GM18870 (cell line): ENCODE data around the gene CHMP4B.
"Not testable (repeated sequence)": the region's sequence is repeated elsewhere in the genome, so short reads cannot be mapped to it uniquely, and the experiment has no call there.

Source experiments
- ATAC-seq: cut with Tn5 transposase; IDR thresholded peaks from one replicate; pipeline ENCODE4 v1.9.1; 2021; ENCODE audit warnings: moderate library complexity; ENCODE audit not compliant: unreplicated experiment

CHMP4B gene

GRCh38 chr20:33789109-33789857 is 21.9 kb upstream of the CHMP4B start:
- ATAC-seq = no peak

GRCh38 chr20:33789858-33790182 is 21.3 kb upstream of the CHMP4B start:
- no peak for ATAC-seq

DNA sequence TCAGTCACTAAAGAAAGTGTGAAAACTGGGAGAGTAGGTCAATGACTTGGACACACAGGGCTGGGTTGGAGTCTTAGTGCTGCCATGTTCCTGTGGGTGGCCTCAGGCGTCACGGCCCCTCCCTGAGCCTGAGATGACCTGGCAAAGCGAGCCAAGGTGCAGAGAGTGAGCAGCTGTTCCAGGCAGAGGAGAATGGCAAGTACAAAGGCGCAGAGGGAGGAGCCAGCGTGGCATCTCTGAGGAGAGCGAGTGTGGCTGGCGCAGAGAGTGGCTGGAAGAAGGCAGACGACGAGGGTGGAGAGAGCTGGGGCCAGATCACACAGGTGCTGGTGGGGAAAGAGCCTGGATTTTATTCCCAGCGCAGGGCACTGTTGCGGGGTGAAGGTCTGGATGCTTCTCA is 20.6 kb upstream of the CHMP4B start:
- ATAC-seq = no peak

DNA sequence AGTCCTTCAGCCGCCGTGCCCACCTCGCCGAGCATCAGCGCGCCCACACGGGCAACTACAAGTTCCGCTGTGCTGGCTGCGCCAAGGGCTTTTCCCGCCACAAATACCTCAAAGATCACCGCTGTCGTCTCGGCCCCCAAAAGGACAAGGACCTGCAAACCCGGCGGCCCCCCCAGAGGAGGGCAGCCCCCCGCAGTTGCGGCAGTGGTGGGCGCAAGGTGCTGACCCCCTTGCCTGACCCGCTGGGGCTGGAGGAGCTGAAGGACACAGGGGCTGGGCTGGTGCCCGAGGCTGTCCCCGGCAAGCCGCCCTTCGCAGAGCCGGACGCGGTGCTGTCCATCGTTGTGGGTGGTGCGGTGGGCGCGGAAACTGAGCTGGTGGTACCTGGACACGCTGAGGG is 20.1 kb upstream of the CHMP4B start:
- ATAC-seq = no peak

- no peak for ATAC-seq
Observed at GRCh38 chr20:33791540-33791939, 19.6 kb upstream of the CHMP4B start.

DNA sequence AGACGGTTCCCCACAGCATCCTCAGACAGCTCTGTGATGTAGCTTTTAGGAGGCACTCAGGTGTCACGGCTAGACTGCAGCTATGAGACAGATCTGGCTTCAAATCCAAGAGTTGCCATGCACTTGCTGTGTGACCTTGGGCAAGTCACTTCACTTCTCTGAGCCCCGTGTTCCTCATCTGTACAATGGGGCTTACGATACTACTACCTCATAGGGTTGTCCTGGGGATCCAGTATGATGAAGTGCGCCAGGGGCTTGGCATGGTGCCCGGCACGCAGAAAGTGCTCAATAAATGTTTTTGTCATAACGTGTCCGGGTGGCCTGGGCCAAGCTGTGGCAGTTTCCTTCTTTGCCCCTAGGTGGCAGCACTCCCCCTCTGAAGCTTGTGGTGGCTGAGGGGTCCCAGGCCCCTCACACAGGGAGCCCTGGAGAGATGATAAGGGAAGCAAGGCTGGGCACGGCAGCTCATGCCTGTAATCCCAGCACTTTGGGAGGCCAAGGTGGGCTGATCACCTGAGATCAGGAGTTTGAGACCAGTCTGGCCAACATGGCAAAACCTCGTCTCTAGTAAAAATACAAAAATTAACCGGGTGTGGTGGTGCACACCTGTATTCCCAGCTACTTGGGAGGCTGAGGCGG is 19.1 kb upstream of the CHMP4B start:
- no peak for ATAC-seq

- not testable (repeated sequence) for ATAC-seq
Observed at GRCh38 chr20:33792598-33792989, 18.6 kb upstream of the CHMP4B start.

DNA sequence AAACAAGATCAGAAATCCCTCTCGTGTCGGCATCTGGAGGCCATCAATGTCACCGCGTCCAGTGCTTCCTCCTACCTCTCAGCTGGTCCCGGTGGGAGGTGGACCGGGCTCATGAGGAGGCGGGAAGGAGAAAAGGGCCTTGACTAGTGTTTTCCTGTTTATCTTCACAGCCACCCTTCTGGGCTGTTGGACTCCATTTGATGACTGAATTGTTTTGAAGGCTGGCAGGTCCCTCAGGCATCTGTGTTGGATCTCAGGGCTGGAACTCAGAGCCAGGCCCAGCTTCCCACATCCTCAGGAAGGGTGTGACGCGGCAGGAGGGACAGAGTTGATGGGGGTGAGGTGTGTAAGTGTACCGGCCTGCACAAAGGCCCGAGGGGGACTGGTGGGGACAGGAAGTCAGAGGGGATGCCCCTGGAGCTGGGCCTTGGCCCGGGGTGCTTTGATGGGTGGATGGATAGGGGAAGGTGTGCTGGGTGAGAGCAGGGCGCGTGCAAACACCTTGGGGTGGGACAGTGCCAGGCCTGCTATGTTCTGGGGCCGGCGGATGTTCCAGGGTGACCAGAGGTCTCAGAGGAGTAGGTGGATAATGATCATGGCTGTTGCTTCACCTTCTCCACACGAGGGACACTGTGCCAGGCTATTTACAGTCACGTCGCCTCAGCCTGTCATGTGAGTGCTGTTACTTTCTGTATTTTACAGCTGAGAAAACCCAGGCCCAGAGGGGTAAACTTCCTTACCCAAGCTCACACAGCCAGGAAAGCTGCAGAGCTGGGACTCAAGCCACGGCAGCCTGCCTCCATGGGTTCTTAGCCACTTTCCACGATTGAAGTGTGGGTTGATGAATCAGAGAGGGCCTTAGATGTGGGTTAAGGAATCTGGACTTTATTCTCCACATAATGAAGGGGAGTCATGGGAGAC is 17.9 kb upstream of the CHMP4B start:
- ATAC-seq = no peak

- no peak for ATAC-seq
Observed at GRCh38 chr20:33796263-33796906, 14.8 kb upstream of the CHMP4B start.

GRCh38 chr20:33796907-33797544 is 14.1 kb upstream of the CHMP4B start:
- ATAC-seq = no peak

- no peak for ATAC-seq
Observed at GRCh38 chr20:33798444-33798843, 12.7 kb upstream of the CHMP4B start.

GRCh38 chr20:33803921-33804337 is 7.2 kb upstream of the CHMP4B start:
- ATAC-seq = no peak

- no peak for ATAC-seq
Observed at GRCh38 chr20:33808388-33808787, 2.8 kb upstream of the CHMP4B start.

GRCh38 chr20:33810259-33810658 is 889 bp upstream of the CHMP4B start:
- no peak for ATAC-seq

DNA sequence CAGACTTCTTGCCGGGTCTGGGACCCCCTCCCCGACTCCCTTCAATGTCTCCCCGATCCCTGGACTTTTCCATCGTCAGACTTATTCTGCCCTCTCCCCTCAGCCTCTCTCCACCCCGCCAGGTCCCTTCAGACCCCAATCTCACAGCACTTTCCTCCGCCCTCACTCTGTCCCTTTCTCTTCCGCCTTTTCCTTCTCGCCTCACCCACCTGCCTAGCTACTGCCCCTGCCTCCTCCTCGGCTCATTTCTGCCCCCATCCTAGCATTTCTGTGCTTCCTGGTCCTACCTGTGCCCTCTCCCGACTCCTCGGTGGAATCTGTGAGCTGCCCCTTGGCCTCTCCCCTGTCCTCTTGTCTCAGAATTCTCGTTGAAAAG is 616 bp downstream of the CHMP4B start:
- ATAC-seq = no peak

- ATAC-seq = no peak
Observed at GRCh38 chr20:33812152-33812849, 1.2 kb downstream of the CHMP4B start.

GRCh38 chr20:33812908-33813462 is 1.8 kb downstream of the CHMP4B start:
- ATAC-seq = no peak

DNA sequence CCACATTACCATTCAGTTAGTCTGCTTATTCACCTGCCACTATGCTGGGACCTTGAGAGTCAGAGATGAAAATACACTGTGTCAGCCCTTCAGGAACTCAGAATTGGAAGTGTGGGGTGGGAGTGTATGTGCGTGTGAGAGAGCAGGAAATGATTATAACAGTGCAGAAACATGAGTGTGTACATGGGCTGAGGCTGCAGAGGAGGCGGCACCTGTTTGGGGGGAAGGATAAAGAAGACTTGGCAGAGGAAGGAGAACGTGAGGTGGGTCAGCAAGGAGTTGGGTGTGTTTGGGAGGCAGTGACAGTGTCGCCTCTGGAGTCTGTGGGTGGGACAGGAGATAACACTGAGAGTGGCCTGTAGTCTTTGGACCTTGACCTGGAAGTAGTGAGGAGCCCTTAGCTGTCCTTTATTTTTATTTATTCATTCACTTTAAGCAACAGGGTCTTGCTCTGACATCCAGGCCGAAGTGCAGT is 3.1 kb downstream of the CHMP4B start:
- no peak for ATAC-seq

- no peak for ATAC-seq
Observed at GRCh38 chr20:33815671-33816070, 4.5 kb downstream of the CHMP4B start.

DNA sequence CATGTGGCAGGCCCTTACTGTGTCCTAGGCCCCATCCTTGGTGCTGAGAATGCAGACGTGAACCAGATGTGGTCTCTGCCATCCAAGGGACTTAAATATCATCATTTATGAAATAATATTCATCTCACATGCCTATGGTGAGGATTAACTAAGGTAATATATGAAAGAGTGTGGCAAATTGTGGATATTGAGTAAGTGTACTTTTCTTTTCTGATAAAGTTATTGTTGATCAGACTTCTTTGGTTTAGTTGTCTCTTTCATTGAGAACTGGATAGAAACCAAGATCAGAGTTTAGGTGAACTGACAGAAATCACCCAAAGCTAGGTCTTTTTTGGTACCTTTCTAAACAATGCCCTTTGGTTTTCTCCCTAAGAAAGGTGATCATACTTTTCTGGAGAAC is 5.0 kb downstream of the CHMP4B start:
- ATAC-seq = no peak
